ENCODE measurements around the gene OSBPL1A. TPM values are rescaled to one million over a fixed set of nuclear protein-coding genes. Genes with fewer than 3 reads are reported as not detected.

OSBPL1A gene
- total RNA-seq, 1 experiment from 2014 or later: 21.5 TPM

GRCh38 chr18:24138789-24139616 is 258.6 kb downstream of the OSBPL1A start, which contains the start of gene CABYR:
TSS of gene CABYR (plus strand) at chr18:24139062. CDS start at chr18:24143115, 4,053 bp downstream.
- ChIA-PET POLR2A (interaction anchor here (0.6 to 1.9 kb wide), 9 partner anchors 11 to 319 kb away, joined by 3 to 9 read pairs (median 3); partner anchors contain the start of gene OSBPL1A), CTCF (interaction anchor here (0.6 to 1.4 kb wide), 9 partner anchors 8 to 220 kb away, joined by 3 to 8 read pairs (median 3); no protein-coding TSS in a partner anchor)
- Mint-ChIP-seq H3K4me3 (ENCODE audit: unreplicated experiment) (peak within 1 kb of the TSS; percentile 88), H3K27ac (ENCODE audit: low read depth, unreplicated experiment) (peak within 1 kb of the TSS; percentile 89), H3K9me3 (ENCODE audit: unreplicated experiment) (no peaks in the 10 kb centered on the region), H3K27me3 (ENCODE audit: insufficient read depth, unreplicated experiment) (no peaks in the 10 kb centered on the region), H3K4me1 (ENCODE audit: insufficient read depth, unreplicated experiment) (peaks cover 6% of the 10 kb centered on the region), H3K36me3 (ENCODE audit: insufficient read depth, unreplicated experiment) (no peaks in the 10 kb centered on the region)
- peak; percentile 87 for DNase-seq (ENCODE audit: unreplicated experiment)
- BruUV-seq (replicated peaks): TSS peak; percentile 79
- intact Hi-C loops (cut with micrococcal nuclease): loop anchor here (2.0 kb wide), 1 partner anchor 62 kb away; no protein-coding TSS in a partner anchor
- TF ChIP-seq CTCF (IDR thresholded peaks at IDR 0.05; ENCODE audit: unreplicated experiment): no peak

GRCh38 chr18:24138409-24138788 is 259.2 kb downstream of the OSBPL1A start:
- no TSS peak for BruUV-seq (replicated peaks)
- POLR2A ChIA-PET: interaction anchor here (0.6 to 1.9 kb wide), 10 partner anchors 12 to 320 kb away, joined by 3 to 9 read pairs (median 3); partner anchors contain the start of gene OSBPL1A

DNA sequence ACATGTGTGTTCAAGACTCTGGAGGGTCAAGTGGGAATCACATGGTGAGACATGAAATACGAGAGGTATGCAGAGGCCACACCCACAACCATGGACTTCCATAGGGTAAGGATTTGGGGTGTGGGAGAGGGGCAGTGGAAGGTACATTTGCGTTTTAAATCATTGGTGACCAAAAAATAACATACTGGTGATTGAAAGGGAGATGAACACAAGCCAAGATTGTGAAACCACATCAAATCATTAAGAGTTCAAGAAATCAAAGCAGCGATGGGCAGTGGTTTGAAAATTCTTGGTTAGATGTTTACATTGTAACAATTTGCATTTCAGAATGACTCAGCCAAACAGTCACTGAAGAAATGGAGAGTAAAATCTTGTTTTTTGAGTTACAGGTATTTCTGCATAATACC is 260.7 kb downstream of the OSBPL1A start:
- BruUV-seq (replicated peaks): no TSS peak
- peaks cover 6% of the 10 kb centered on the region for H3K4me1 Mint-ChIP-seq (ENCODE audit: insufficient read depth, unreplicated experiment)
- H3K4me3 Mint-ChIP-seq (ENCODE audit: unreplicated experiment): no peak overlapping the region
- CTCF ChIA-PET: no interaction called here
- DNase-seq (ENCODE audit: unreplicated experiment): peak; percentile 30
- intact Hi-C loops (cut with micrococcal nuclease): no loop called here
- no peaks in the 10 kb centered on the region for H3K27me3 Mint-ChIP-seq (ENCODE audit: insufficient read depth, unreplicated experiment)
- no peak for TF ChIP-seq CTCF (IDR thresholded peaks at IDR 0.05; ENCODE audit: unreplicated experiment)
- H3K9me3 Mint-ChIP-seq (ENCODE audit: unreplicated experiment): no peaks in the 10 kb centered on the region
- no peak overlapping the region for H3K27ac Mint-ChIP-seq (ENCODE audit: low read depth, unreplicated experiment)
- POLR2A ChIA-PET: no interaction called here
- H3K36me3 Mint-ChIP-seq (ENCODE audit: insufficient read depth, unreplicated experiment): no peaks in the 10 kb centered on the region

More at GRCh38 chr18:24138409-24138788, 259.2 kb downstream of the OSBPL1A start:
- CTCF ChIA-PET: interaction anchor here (0.6 to 1.4 kb wide), 9 partner anchors 9 to 219 kb away, joined by 3 to 8 read pairs (median 3); no protein-coding TSS in a partner anchor
- peak overlapping the region; percentile 88 for H3K4me3 Mint-ChIP-seq (ENCODE audit: unreplicated experiment)
- peaks cover 6% of the 10 kb centered on the region for H3K4me1 Mint-ChIP-seq (ENCODE audit: insufficient read depth, unreplicated experiment)
- no peaks in the 10 kb centered on the region for H3K36me3 Mint-ChIP-seq (ENCODE audit: insufficient read depth, unreplicated experiment)
- intact Hi-C loops (cut with micrococcal nuclease): loop anchor here (2.0 kb wide), 1 partner anchor 62 kb away; no protein-coding TSS in a partner anchor
- no peaks in the 10 kb centered on the region for H3K9me3 Mint-ChIP-seq (ENCODE audit: unreplicated experiment)
- DNase-seq (ENCODE audit: unreplicated experiment): no peak
- peak overlapping the region; percentile 89 for H3K27ac Mint-ChIP-seq (ENCODE audit: low read depth, unreplicated experiment)
- no peaks in the 10 kb centered on the region for H3K27me3 Mint-ChIP-seq (ENCODE audit: insufficient read depth, unreplicated experiment)
- no peak for TF ChIP-seq CTCF (IDR thresholded peaks at IDR 0.05; ENCODE audit: unreplicated experiment)

- H3K27ac Mint-ChIP-seq (ENCODE audit: low read depth, unreplicated experiment): no peak overlapping the region
- peaks cover 28% of the 10 kb centered on the region for H3K36me3 Mint-ChIP-seq (ENCODE audit: insufficient read depth, unreplicated experiment)
- no TSS peak for BruUV-seq (replicated peaks)
- no peaks in the 10 kb centered on the region for H3K4me1 Mint-ChIP-seq (ENCODE audit: insufficient read depth, unreplicated experiment)
- DNase-seq (ENCODE audit: unreplicated experiment): no peak
- H3K27me3 Mint-ChIP-seq (ENCODE audit: insufficient read depth, unreplicated experiment): no peaks in the 10 kb centered on the region
- no peak overlapping the region for H3K4me3 Mint-ChIP-seq (ENCODE audit: unreplicated experiment)
- POLR2A ChIA-PET: no interaction called here
- no peaks in the 10 kb centered on the region for H3K9me3 Mint-ChIP-seq (ENCODE audit: unreplicated experiment)
- intact Hi-C loops (cut with micrococcal nuclease): no loop called here
- no peak for TF ChIP-seq CTCF (IDR thresholded peaks at IDR 0.05; ENCODE audit: unreplicated experiment)
- CTCF ChIA-PET: no interaction called here
Measured at GRCh38 chr18:24130494-24130893, 267.1 kb downstream of the OSBPL1A start.

Data from MCF 10A (cell line).